Right cardiac atrium (tissue), 5 donors: ENCODE data around the gene PLXDC2. TPM values are rescaled to one million over a fixed set of nuclear protein-coding genes. Genes with fewer than 3 reads are reported as not detected.

Source experiments
- ATAC-seq, 2 donors: fragments of 200-7000 bp; cut with Tn5 transposase; one replicate each; pipeline versions ENCODE4 v1.8.0 to v1.9.1; 2020; ENCODE audit warnings: moderate library complexity in 2 of 2, mild to moderate bottlenecking in 1 of 2
- DNase-seq, 3 donors: peaks; one replicate each; pipeline ENCODE4 v3.0.0-alpha.2; 2020
- H3K27ac ChIP-seq: one replicate; pipeline ENCODE4 v1.5.1; 2013; ENCODE audit warnings: mild to moderate bottlenecking, low read length, control low read depth, moderate library complexity
- H3K27me3 ChIP-seq: one replicate; pipeline ENCODE4 v1.6.1; 2013; ENCODE audit not compliant: control insufficient read depth, insufficient read depth
- H3K4me1 ChIP-seq: one replicate; pipeline ENCODE4 v1.6.1; 2013; ENCODE audit warnings: low read length; ENCODE audit not compliant: control insufficient read depth, insufficient read depth
- H3K4me3 ChIP-seq: one replicate; pipeline ENCODE4 v1.5.1; 2013; ENCODE audit warnings: low read length, control low read depth
- H3K9me3 ChIP-seq: one replicate; pipeline ENCODE4 v1.6.1; 2013; ENCODE audit warnings: low read length; ENCODE audit not compliant: control insufficient read depth
- WGBS: extraction: QIAGEN DNeasy Blood & Tissue Kit; methylation state at CpG from one replicate; pipeline ENCODE4 v1.1.7; 2013; 5-methylcytosine and 5-hydroxymethylcytosine counted together
- intact Hi-C, 4 donors: fragments of 100-400 bp; cut with DNase I; formaldehyde crosslinking; loops; one replicate each; pipeline versions ENCODE4 v1.11.0 to v1.14.0; 2022 to 2023
- polyA plus RNA-seq: library from polyadenylated mRNA; stranded (reverse); fragments of 200-250 nt; gene quantifications from one replicate; pipeline ENCODE4 v1.2.3, GENCODE V29; 2013
- total RNA-seq, 4 donors: library from RNA; stranded (reverse); fragmentation: NEBNext Ultra II Directional; extraction: Animal tissue kit (Norgen Biotek cat#: 25700); gene quantifications; one replicate each; pipeline ENCODE4 v1.2.1, GENCODE V29; 2021
- donor health status: healthy with polysubstance abuse.
- donor health status: DM: no; HTN: yes; CAD: no.
- donor health status: DM: no; HTN: no; CAD: no.
- donor health status: DM: no; HTN: yes; CAD: no; lungs with severe emphysema.
- donor health status: DM: yes; HTN: yes; CAD: no.

Gene PLXDC2
- total and polyA plus RNA-seq, 5 donors: 5.5 to 37.4 (median 26.9) TPM

DNA sequence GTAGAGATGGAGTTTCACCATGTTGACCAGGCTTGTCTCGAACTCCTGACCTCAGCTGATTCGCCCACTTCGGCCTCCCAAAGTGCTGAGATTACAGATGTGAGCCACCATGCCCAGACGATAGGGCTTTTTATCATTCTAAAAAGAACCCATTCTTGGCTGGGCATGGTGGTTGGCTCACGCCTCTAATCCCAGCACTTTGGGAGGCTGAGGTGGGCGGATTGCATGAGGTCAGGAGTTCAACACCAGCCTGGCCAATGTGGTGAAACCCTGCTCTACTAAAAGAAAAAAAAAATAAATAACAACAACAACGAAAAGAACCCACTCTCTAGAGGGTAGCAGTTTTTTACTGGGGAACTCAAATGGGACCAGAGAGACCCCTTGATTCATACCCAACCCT, 112.7 kb downstream of the PLXDC2 start:
- DNase-seq (peak in 1 of 3 donors; percentile 10), ATAC-seq (no peak)
- Histone ChIP-seq H3K4me1 (peaks cover 6% of the 10 kb centered on the region), H3K27me3 (no peaks in the 10 kb centered on the region), H3K9me3 (no peaks in the 10 kb centered on the region), H3K4me3 (no peak overlapping the region), H3K27ac (no peak overlapping the region)
- intact Hi-C loops: loop anchor here in 2 of 4 donors (10.0 kb wide), 2 partner anchors 104 to 114 kb away; partner anchors contain the start of gene PLXDC2 (in 1 of the 2)
- 85% methylated on average over 7 of the region's 7 CpGs for WGBS

GRCh38 chr10:19929506-19930140, 113.4 kb downstream of the PLXDC2 start:
- ATAC-seq (peak; percentile 42 to 64), DNase-seq (no peak)
- Histone ChIP-seq H3K4me1 (peaks cover 5% of the 10 kb centered on the region), H3K27me3 (no peaks in the 10 kb centered on the region), H3K9me3 (no peaks in the 10 kb centered on the region), H3K4me3 (no peak overlapping the region), H3K27ac (no peak overlapping the region)
- 36% methylated on average over 3 of the region's 3 CpGs for WGBS
- intact Hi-C loops: loop anchor here in 2 of 4 donors (10.0 kb wide), 2 partner anchors 105 to 115 kb away; partner anchors contain the start of gene PLXDC2 (in 1 of the 2)

DNA sequence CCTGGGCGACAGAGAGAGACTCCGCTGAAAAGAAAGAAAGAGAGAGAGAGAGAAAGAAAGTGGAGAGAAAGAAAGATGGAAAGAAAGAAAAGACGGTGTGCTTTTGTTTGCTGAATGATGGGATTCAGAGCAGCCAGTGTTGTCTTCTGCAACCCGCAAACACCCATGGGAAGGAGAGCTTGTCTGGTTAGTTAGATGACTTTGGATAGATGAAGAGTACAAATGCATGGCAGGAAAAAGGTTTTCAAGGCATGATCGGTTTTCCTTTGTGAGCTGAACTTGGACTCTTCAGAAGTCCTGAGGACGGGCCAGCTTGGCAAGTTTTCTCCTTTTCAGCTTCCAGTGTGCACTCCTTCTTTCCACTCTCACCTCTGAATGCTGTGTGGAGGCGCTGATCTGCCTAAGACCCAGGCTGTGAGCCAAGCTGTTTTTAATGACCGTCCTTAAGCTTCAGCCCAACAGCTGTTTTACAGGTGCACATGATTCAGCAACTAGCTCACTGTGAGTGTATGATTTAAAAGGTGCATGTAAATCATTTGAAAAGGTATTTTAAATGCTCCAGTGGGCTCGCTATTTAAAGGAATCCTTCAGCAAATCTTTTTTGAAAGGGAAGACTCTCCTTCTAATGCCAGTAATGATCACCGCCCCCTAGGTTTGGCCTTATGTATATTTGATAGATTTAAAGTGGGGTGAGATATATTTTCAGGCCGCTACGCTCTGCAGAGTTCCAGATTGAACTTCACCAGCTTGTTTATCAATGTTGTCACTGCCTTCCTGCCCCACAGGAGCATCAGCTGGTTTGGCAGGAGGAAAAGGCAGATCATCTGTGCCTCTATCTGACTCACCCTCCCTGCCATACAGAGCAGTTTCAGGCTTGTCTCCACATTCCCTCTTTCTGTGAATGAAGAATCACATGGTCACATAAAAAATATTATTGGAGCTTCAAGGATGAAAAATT, 115.0 kb downstream of the PLXDC2 start:
- WGBS: 53% methylated on average over 12 of the region's 12 CpGs
- ATAC-seq: peak; percentile 85 to 91
- intact Hi-C loops: no loop called here

GRCh38 chr10:19931894-19932590, 115.8 kb downstream of the PLXDC2 start:
- Histone ChIP-seq H3K9me3 (no peaks in the 10 kb centered on the region), H3K27ac (no peak overlapping the region), H3K4me3 (no peak overlapping the region), H3K27me3 (no peaks in the 10 kb centered on the region), H3K4me1 (peaks cover 5% of the 10 kb centered on the region)
- 48% methylated on average over 4 of the region's 4 CpGs for WGBS
- peak; percentile 87 to 94 for ATAC-seq
- intact Hi-C loops: no loop called here
- DNase-seq: no peak

More for the DNA sequence above, 115.0 kb downstream of the PLXDC2 start:
- Histone ChIP-seq H3K4me1 (peaks cover 5% of the 10 kb centered on the region), H3K27me3 (no peaks in the 10 kb centered on the region), H3K4me3 (no peak overlapping the region), H3K9me3 (no peaks in the 10 kb centered on the region), H3K27ac (peak overlapping the region; percentile 61)
- peak in 1 of 3 donors; percentile 71 for DNase-seq

DNA sequence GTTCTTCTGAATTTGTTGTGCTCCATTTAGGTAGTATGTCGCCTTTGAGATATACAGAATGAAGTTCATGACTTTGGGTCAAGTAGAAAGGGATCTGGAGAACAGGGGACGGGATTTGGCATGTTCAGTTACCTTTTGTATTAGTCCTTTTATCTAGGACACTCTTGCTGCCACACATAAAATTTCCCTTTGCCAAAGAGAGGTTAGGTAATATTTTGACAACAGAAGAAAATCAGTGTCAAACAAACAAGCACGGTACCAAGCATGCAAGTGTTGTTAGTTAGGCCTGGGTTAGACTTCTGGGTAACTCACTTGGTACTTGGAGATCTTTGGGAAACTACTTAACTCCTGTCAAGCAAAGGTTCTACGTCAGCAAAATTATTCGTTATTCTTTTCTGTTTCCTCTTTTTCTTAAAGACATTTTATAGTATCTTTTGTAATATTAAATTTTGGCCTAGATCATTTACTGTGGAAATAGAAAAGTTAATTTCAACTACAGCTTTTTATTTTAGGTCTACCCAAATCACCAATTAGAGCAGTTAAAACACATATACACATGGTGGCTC, 116.7 kb downstream of the PLXDC2 start:
- Histone ChIP-seq H3K27ac (no peak overlapping the region), H3K27me3 (no peaks in the 10 kb centered on the region), H3K4me1 (peaks cover 5% of the 10 kb centered on the region), H3K9me3 (no peaks in the 10 kb centered on the region), H3K4me3 (no peak overlapping the region)
- no peak for DNase-seq
- intact Hi-C loops: no loop called here
- WGBS: 84% methylated on average over 5 of the region's 5 CpGs
- ATAC-seq: no peak

DNA sequence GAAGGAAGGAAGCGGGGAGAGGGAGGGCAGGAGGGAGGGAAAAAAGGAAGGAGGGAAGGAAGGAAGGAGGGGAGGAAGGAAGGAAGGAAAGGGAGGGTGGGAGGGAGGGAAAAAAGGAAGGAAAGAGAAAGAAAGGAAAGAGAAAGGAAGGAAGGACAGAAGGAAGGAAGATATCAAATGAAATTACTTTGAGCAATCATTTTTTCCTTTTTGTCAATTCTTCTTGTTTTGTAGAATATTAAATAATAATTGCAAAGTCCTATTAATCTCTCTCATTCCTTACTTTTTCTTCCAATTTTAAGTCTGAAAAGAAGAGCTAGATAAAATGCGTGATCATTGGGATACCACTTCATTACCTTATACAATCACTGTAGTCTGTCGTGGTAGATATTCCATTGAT, 117.5 kb downstream of the PLXDC2 start:
- H3K27me3 ChIP-seq: no peaks in the 10 kb centered on the region
- 97% methylated on average over 3 of the region's 3 CpGs for WGBS
- H3K4me3 ChIP-seq: no peak overlapping the region
- intact Hi-C loops: no loop called here
- H3K4me1 ChIP-seq: peaks cover 5% of the 10 kb centered on the region
- DNase-seq: no peak
- no peak overlapping the region for H3K27ac ChIP-seq
- H3K9me3 ChIP-seq: no peaks in the 10 kb centered on the region
- no peak for ATAC-seq

DNA sequence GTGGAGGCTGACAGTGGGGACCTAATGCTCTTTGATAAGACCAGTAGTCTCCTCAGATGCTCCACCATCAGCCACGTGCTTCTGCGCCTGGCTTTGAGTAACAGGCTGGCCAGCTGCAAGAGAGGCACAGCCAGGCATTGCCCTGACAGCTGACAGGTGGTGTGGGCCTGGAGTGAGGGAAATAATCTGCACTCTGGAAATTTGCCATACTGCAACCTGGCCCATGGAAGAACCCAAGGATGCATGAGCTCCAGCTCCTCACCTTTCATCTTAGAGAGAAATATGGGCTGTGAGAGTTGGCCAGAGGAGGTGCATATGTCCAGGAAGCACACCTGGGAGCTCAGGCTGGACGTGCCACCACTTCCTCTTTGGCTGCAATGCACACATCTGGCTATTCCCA, 118.9 kb downstream of the PLXDC2 start:
- H3K27ac ChIP-seq: no peak overlapping the region
- ATAC-seq: no peak
- intact Hi-C loops: no loop called here
- 77% methylated on average over 3 of the region's 3 CpGs for WGBS
- DNase-seq: peak in 1 of 3 donors; percentile 40
- H3K9me3 ChIP-seq: no peaks in the 10 kb centered on the region
- H3K4me3 ChIP-seq: no peak overlapping the region
- H3K27me3 ChIP-seq: no peaks in the 10 kb centered on the region
- H3K4me1 ChIP-seq: peaks cover 5% of the 10 kb centered on the region

DNA sequence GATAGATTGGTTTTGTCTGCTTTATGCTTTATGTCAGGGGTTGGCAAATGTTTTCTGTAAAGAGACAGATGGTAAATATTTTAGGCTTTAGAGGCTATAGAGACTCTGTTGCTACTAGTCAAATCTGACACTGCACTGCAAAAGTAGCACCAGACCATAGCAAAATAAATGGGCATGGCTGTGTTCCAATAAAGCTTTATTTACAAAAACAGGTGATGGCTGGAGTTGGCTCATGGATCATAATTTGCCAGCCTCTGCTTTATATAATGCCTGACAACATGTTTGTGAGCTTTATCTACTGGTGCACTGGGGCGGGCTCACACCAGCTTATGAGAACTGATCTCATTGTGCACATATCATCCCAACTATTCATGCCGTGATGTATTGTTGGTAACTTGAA, 120.1 kb downstream of the PLXDC2 start:
- Histone ChIP-seq H3K27ac (no peak overlapping the region), H3K9me3 (no peaks in the 10 kb centered on the region), H3K4me1 (peaks cover 7% of the 10 kb centered on the region), H3K27me3 (no peaks in the 10 kb centered on the region), H3K4me3 (no peak overlapping the region)
- intact Hi-C loops: no loop called here
- no peak for DNase-seq
- WGBS: 96% methylated on average over 2 of the region's 2 CpGs
- no peak for ATAC-seq

DNA sequence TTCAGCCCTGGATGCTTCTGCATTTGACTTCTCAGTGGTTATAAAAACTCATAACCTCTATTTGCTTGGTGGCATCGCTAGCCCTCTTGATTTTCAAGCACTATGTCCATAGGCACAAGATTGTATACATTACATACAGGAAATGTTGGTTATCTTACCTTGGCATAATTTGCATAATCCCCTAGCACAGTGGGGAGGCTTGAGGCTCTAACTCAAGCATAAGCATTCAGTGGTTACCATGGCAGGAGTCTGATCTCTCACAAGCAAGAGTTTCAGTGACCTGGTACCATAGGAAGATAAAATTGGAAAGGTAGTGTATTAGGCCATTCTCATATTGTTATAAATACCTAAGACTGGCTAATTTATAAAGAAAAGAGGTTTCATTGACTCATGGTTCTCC, 121.8 kb downstream of the PLXDC2 start:
- intact Hi-C loops: no loop called here
- no peak for ATAC-seq
- Histone ChIP-seq H3K4me1 (peaks cover 3% of the 10 kb centered on the region), H3K4me3 (no peak overlapping the region), H3K27ac (no peak overlapping the region), H3K9me3 (no peaks in the 10 kb centered on the region), H3K27me3 (no peaks in the 10 kb centered on the region)
- no peak for DNase-seq
- 96% methylated on average over 1 of the region's 1 CpG for WGBS

DNA sequence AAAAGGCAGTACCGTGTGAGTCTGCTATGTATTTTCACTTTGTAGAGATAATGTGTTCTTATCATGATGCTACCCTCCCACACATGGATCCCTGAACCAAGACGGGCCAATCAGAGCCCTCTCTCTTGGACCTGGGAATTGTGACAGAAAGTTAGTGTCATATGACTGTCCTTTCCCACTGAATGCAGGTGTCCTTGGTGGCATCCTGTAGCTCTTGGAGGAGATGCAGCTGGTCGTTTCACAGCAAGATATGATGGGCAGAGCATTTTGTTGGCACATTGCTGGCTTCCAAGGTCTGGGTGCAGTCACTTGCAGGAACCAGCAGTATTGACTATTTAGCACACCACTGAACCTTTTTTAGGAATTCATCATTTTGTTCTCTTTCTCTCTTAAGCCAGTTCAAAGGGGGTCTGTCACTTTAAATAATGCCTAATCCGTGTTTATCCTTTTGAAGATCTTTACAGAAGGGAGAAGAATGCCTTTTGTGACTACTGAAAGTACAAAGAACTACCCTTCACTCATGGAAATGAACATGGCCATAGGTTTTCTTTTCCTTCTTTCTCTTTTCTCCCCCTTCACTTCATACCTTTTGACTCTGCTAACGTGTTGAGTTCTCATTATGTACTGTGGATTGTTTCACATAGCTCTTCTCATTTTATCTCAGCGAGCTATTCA, 125.1 kb downstream of the PLXDC2 start:
- no peak for DNase-seq
- peak in 1 of 2 donors; percentile 20 for ATAC-seq
- intact Hi-C loops: no loop called here
- H3K27me3 ChIP-seq: no peaks in the 10 kb centered on the region
- no peak overlapping the region for H3K27ac ChIP-seq
- 35% methylated on average over 6 of the region's 6 CpGs for WGBS
- no peak overlapping the region for H3K4me3 ChIP-seq
- H3K9me3 ChIP-seq: no peaks in the 10 kb centered on the region
- peaks cover 7% of the 10 kb centered on the region for H3K4me1 ChIP-seq
